Breast epithelium (tissue), 4 donors: ENCODE data around the gene NBEAL1. TPM values are rescaled to one million over a fixed set of nuclear protein-coding genes. Genes with fewer than 3 reads are reported as not detected.
"Not testable (repeated sequence)": the region's sequence is repeated elsewhere in the genome, so short reads cannot be mapped to it uniquely, and the experiment has no call there.

ENCODE experiments used
- DNase-seq, 2 donors: peaks; one replicate each; pipeline ENCODE4 v3.0.0-alpha.2; 2019; ENCODE audit warnings: low spot score in 2 of 2
- H3K27ac ChIP-seq, 2 donors: fragments of 200-600 bp; sonication (generic) in 1 of 2; one replicate each; pipeline ENCODE4 v1.5.1; 2016 to 2019; ENCODE audit warnings: mild to moderate bottlenecking in 1 of 2
- H3K27me3 ChIP-seq, 2 donors: fragments of 200-600 bp; sonication (generic) in 1 of 2; one replicate each; pipeline versions ENCODE4 v1.5.1 to v1.6.0; 2017 to 2019; ENCODE audit warnings: control low read depth in 1 of 2, mild to moderate bottlenecking in 1 of 2
- H3K36me3 ChIP-seq: fragments of 200-600 bp; one replicate; pipeline ENCODE4 v1.5.1; 2019
- H3K4me1 ChIP-seq, 2 donors: fragments of 200-600 bp; sonication (generic); one replicate each; pipeline ENCODE4 v1.5.1; 2016 to 2019; ENCODE audit warnings: control low read depth in 1 of 2
- H3K4me3 ChIP-seq, 3 donors: fragments of 200-600 bp; sonication (generic); 1 replicate in 2 of 3; 2 replicates in 1 of 3; pipeline ENCODE4 v1.5.1; 2016 to 2019; ENCODE audit warnings: mild to moderate bottlenecking in 3 of 3, moderate library complexity in 2 of 3
- H3K9me3 ChIP-seq, 2 donors: fragments of 200-600 bp; sonication (generic) in 1 of 2; one replicate each; pipeline ENCODE4 v1.5.1; 2016 to 2019; ENCODE audit warnings: control low read depth in 1 of 2
- CTCF ChIP-seq, 3 donors: fragments of 450-650 bp; IDR thresholded peaks; one replicate each; pipeline ENCODE4 v1.5.1; 2016 to 2017; ENCODE audit warnings: antibody characterized with exemption in 3 of 3, mild to moderate bottlenecking in 3 of 3, moderate library complexity in 3 of 3
- POLR2A ChIP-seq: fragments of 450-650 bp; IDR thresholded peaks from one replicate; pipeline ENCODE4 v1.6.1; 2016; ENCODE audit warnings: antibody characterized with exemption, mild to moderate bottlenecking, moderate library complexity
- POLR2AphosphoS5 ChIP-seq, 3 donors: sonication (generic); formaldehyde crosslinking; IDR thresholded peaks; one replicate each; pipeline ENCODE4 v1.6.1; 2017; ENCODE audit warnings: antibody characterized with exemption in 3 of 3
- intact Hi-C: fragments of 100-400 bp; cut with DNase I; formaldehyde crosslinking; loops from one replicate; pipeline ENCODE4 v1.15.1; 2023; ENCODE audit warnings: low total_unique reads
- total RNA-seq, 3 donors: library from RNA; depleted of rRNA; stranded (reverse); fragments of >200 nt; gene quantifications; one replicate each; pipeline ENCODE4 v1.1.0, GENCODE V29; 2016

Gene NBEAL1
- total RNA-seq, 3 donors from 2014 or later = 34.7 to 84.3 (median 64.9) TPM

GRCh38 chr2:203175371-203175770 is 160.7 kb downstream of the NBEAL1 start:
- TF ChIP-seq CTCF (IDR thresholded peaks at IDR 0.05) (no peak), POLR2AphosphoS5 (IDR thresholded peaks at IDR 0.05) (no peak), POLR2A (no peak)
- no peak for DNase-seq
- intact Hi-C loops = no loop called here
- H3K4me3 ChIP-seq = no peak overlapping the region
- no peaks in the 10 kb centered on the region for H3K36me3 ChIP-seq
- no peaks in the 10 kb centered on the region for H3K4me1 ChIP-seq
- no peak overlapping the region for H3K27ac ChIP-seq
- no peaks in the 10 kb centered on the region for H3K9me3 ChIP-seq
- H3K27me3 ChIP-seq = no peaks in the 10 kb centered on the region

GRCh38 chr2:203177361-203177760 is 162.7 kb downstream of the NBEAL1 start:
- Histone ChIP-seq H3K4me3 (no peak overlapping the region), H3K4me1 (no peaks in the 10 kb centered on the region), H3K9me3 (no peaks in the 10 kb centered on the region), H3K27ac (no peak overlapping the region), H3K36me3 (peaks cover 4% of the 10 kb centered on the region), H3K27me3 (no peaks in the 10 kb centered on the region)
- DNase-seq = no peak
- intact Hi-C loops = no loop called here
- TF ChIP-seq POLR2AphosphoS5 (IDR thresholded peaks at IDR 0.05) (no peak), POLR2A (no peak), CTCF (IDR thresholded peaks at IDR 0.05) (no peak)

GRCh38 chr2:203185864-203186263 is 171.2 kb downstream of the NBEAL1 start:
- Histone ChIP-seq H3K36me3 (peaks cover 12% of the 10 kb centered on the region), H3K27me3 (no peaks in the 10 kb centered on the region), H3K4me3 (no peak overlapping the region), H3K27ac (no peak overlapping the region), H3K9me3 (no peaks in the 10 kb centered on the region), H3K4me1 (no peaks in the 10 kb centered on the region)
- intact Hi-C loops = no loop called here
- TF ChIP-seq POLR2AphosphoS5 (IDR thresholded peaks at IDR 0.05) (no peak), CTCF (IDR thresholded peaks at IDR 0.05) (no peak), POLR2A (no peak)
- DNase-seq = no peak

- H3K4me3 ChIP-seq, H3K27ac ChIP-seq, DNase-seq, H3K36me3 ChIP-seq, H3K27me3 ChIP-seq, intact Hi-C loops, H3K4me1 ChIP-seq, H3K9me3 ChIP-seq: not testable (repeated sequence)
Observed at GRCh38 chr2:203190547-203190946, 175.9 kb downstream of the NBEAL1 start.

- H3K36me3 ChIP-seq, DNase-seq: not testable (repeated sequence)
Observed at GRCh38 chr2:203191026-203191425, 176.4 kb downstream of the NBEAL1 start.

GRCh38 chr2:203191961-203192360 is 177.3 kb downstream of the NBEAL1 start:
- Histone ChIP-seq H3K4me3 (no peak overlapping the region), H3K9me3 (no peaks in the 10 kb centered on the region), H3K27ac (no peak overlapping the region), H3K4me1 (no peaks in the 10 kb centered on the region), H3K36me3 (peaks cover under 1% of the 10 kb centered on the region), H3K27me3 (no peaks in the 10 kb centered on the region)
- TF ChIP-seq CTCF (IDR thresholded peaks at IDR 0.05) (no peak), POLR2A (no peak), POLR2AphosphoS5 (IDR thresholded peaks at IDR 0.05) (no peak)
- no peak for DNase-seq
- intact Hi-C loops = no loop called here

More at GRCh38 chr2:203191026-203191425, 176.4 kb downstream of the NBEAL1 start:
- H3K9me3 ChIP-seq, H3K27ac ChIP-seq, H3K4me3 ChIP-seq, intact Hi-C loops, H3K27me3 ChIP-seq, H3K4me1 ChIP-seq: not testable (repeated sequence)
